GM19240 (cell line): ENCODE measurements around the gene PC.
A peak's percentile ranks its signal among the peaks of the same experiment; 100 is the strongest.

Source experiments
- DNase-seq: peaks from one replicate; pipeline ENCODE4 v3.0.0; 2011; ENCODE audit warnings: low spot score; ENCODE audit not compliant: insufficient read length

PC gene

GRCh38 chr11:66914505-66914904 lies 43.7 kb downstream of the PC start:
- no peak for DNase-seq

- no peak for DNase-seq
Observed at GRCh38 chr11:66912911-66913310, 45.3 kb downstream of the PC start.

- DNase-seq = no peak
Observed at GRCh38 chr11:66912361-66912760, 45.8 kb downstream of the PC start.

- no peak for DNase-seq
Observed at GRCh38 chr11:66910669-66911068, 47.5 kb downstream of the PC start.

GRCh38 chr11:66910016-66910415 lies 48.2 kb downstream of the PC start:
- DNase-seq = no peak

GRCh38 chr11:66909181-66909580 lies 49.0 kb downstream of the PC start:
- no peak for DNase-seq

- DNase-seq = no peak
Observed at GRCh38 chr11:66907751-66908630, 50.2 kb downstream of the PC start.

GRCh38 chr11:66906061-66906733 lies 52.0 kb downstream of the PC start:
- no peak for DNase-seq

- DNase-seq = no peak
Observed at GRCh38 chr11:66905631-66906030, 52.6 kb downstream of the PC start.

GRCh38 chr11:66904981-66905521 lies 53.1 kb downstream of the PC start:
- no peak for DNase-seq

GRCh38 chr11:66904561-66904960 lies 53.6 kb downstream of the PC start:
- no peak for DNase-seq

GRCh38 chr11:66904055-66904454 lies 54.1 kb downstream of the PC start:
- DNase-seq = no peak

- DNase-seq = no peak
Observed at GRCh38 chr11:66902486-66903177, 55.6 kb downstream of the PC start.

- DNase-seq = no peak
Observed at GRCh38 chr11:66901964-66902390, 56.2 kb downstream of the PC start.

GRCh38 chr11:66894141-66894540 lies 64.0 kb downstream of the PC start:
- DNase-seq = no peak

GRCh38 chr11:66892911-66893310 lies 65.3 kb downstream of the PC start:
- DNase-seq = no peak

GRCh38 chr11:66891851-66892660 lies 66.1 kb downstream of the PC start:
- peak; percentile 79 for DNase-seq

- DNase-seq = no peak
Observed at GRCh38 chr11:66889960-66890359, 68.2 kb downstream of the PC start.

- no peak for DNase-seq
Observed at GRCh38 chr11:66888282-66888681, 69.9 kb downstream of the PC start.

GRCh38 chr11:66887526-66887925 lies 70.7 kb downstream of the PC start:
- no peak for DNase-seq

GRCh38 chr11:66886671-66887221 lies 71.4 kb downstream of the PC start:
- DNase-seq = no peak
